ENCODE measurements around the gene CEP97.
"Not testable (repeated sequence)": the region's sequence is repeated elsewhere in the genome, so short reads cannot be mapped to it uniquely, and the experiment has no call there.

CEP97 gene

DNA sequence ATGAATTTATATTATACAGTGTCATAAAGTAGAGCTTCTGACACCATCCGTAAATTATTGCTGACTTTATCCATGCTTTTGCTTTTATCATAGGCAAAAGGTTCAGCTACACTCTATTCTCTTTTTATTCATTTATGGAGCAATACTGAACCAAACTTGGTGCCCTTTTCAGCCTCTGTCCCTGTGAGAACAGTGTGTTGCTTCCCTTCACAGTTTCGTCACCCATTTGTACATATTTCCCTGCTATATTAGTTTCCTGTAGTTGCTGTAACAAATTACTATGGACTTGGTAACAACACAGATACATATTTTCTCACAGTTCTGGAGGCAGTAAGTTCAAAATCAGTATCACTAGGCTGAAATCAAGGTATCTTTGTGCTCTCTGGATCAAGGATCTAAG, 35.1 kb upstream of the CEP97 start:
- H3K9me3 ChIP-seq: no peaks in the 10 kb centered on the region
- peaks cover 17% of the 10 kb centered on the region for H3K36me3 ChIP-seq
- no peak overlapping the region for H3K4me3 ChIP-seq (ENCODE audit: low read depth, low read length)
- no peak for DNase-seq
- TF ChIP-seq, protein P1, sequence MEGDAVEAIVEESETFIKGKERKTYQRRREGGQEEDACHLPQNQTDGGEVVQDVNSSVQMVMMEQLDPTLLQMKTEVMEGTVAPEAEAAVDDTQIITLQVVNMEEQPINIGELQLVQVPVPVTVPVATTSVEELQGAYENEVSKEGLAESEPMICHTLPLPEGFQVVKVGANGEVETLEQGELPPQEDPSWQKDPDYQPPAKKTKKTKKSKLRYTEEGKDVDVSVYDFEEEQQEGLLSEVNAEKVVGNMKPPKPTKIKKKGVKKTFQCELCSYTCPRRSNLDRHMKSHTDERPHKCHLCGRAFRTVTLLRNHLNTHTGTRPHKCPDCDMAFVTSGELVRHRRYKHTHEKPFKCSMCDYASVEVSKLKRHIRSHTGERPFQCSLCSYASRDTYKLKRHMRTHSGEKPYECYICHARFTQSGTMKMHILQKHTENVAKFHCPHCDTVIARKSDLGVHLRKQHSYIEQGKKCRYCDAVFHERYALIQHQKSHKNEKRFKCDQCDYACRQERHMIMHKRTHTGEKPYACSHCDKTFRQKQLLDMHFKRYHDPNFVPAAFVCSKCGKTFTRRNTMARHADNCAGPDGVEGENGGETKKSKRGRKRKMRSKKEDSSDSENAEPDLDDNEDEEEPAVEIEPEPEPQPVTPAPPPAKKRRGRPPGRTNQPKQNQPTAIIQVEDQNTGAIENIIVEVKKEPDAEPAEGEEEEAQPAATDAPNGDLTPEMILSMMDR (IDR thresholded peaks at IDR 0.05; ENCODE audit: low read depth, low read length): no peak
- no peaks in the 10 kb centered on the region for H3K27me3 ChIP-seq
- H3K4me1 ChIP-seq: no peaks in the 10 kb centered on the region

DNA sequence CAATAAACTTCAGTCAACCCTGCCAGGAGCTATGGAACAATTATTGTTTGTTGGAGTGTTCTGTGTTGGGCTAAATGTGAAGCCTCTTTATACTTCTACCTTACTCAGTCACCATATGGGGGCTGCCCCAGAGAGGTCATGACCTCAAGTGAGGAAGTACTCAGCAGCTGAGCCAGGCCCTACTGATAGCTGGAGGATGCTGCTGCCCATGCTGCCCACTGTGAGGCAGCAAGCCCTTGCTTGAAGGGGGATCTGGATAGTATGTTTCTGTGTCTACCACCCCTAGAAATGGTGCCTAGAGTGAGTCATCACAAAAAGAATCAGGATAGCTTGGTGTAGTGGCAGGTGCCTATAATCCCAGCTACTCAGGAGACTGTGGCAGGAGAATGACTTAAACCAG, 33.4 kb upstream of the CEP97 start:
- no peaks in the 10 kb centered on the region for H3K4me1 ChIP-seq
- no peaks in the 10 kb centered on the region for H3K9me3 ChIP-seq
- TF ChIP-seq, protein P1 (IDR thresholded peaks at IDR 0.05; ENCODE audit: low read depth, low read length): no peak
- no peak overlapping the region for H3K4me3 ChIP-seq (ENCODE audit: low read depth, low read length)
- no peak for DNase-seq
- no peaks in the 10 kb centered on the region for H3K27me3 ChIP-seq
- H3K36me3 ChIP-seq: peaks cover 2% of the 10 kb centered on the region

DNA sequence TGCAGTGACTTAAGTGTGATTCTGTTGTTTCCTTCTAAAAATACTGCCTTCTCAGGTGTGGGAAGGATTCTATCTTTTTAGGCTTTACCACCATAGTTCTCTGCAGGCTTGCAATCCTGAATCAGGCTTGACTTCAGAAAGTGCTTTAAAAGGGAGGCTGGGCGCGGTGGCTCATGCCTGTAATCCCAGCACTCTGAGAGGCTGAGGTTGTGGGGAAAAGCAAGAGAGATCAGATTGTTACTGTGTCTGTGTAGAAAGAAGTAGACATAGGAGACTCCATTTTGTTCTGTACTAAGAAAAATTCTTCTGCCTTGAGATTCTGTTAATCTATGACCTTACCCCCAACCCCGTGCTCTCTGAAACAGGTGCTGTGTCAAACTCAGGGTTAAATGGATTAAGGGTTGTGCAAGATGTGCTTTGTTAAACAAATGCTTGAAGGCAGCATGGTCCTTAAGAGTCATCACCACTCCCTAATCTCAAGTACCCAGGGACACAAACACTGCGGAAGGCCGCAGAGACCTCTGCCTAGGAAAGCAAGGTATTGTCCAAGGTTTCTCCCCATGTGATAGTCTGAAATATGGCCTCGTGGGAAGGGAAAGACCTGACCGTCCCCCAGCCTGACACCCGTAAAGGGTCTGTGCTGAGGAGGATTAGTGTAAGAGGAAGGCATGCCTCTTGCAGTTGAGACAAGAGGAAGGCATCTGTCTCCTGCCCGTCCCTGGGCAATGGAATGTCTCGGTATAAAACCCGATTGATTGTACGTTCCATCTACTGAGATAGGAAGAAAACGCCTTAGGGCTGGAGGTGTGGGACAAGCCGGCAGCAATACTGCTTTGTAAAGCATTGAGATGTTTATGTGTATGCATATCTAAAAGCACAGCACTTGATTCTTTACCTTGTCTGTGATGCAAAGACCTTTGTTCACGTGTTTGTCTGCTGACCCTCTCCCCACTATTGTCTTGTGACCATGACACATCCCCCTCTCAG, 32.4 kb upstream of the CEP97 start:
- H3K4me3 ChIP-seq (ENCODE audit: low read depth, low read length); DNase-seq; H3K27me3 ChIP-seq: not testable (repeated sequence)

DNA sequence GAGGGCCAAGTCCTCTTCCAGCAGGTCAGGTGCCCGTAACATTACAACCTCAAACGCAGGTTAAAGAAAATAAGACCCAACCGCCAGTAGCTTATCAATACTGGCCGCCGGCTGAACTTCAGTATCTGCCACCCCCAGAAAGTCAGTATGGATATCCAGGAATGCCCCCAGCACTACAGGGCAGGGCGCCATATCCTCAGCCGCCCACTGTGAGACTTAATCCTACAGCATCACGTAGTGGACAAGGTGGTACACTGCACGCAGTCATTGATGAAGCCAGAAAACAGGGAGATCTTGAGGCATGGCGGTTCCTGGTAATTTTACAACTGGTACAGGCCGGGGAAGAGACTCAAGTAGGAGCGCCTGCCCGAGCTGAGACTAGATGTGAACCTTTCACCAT, 30.9 kb upstream of the CEP97 start:
- H3K36me3 ChIP-seq; H3K4me1 ChIP-seq; H3K27me3 ChIP-seq; H3K9me3 ChIP-seq; H3K4me3 ChIP-seq (ENCODE audit: low read depth, low read length): not testable (repeated sequence)
- peak; percentile 69 for DNase-seq
- TF ChIP-seq, protein P1 (IDR thresholded peaks at IDR 0.05; ENCODE audit: low read depth, low read length): peak; percentile 61

More for the DNA sequence above, 32.4 kb upstream of the CEP97 start:
- not testable (repeated sequence) for H3K36me3 ChIP-seq, H3K4me1 ChIP-seq, H3K9me3 ChIP-seq

DNA sequence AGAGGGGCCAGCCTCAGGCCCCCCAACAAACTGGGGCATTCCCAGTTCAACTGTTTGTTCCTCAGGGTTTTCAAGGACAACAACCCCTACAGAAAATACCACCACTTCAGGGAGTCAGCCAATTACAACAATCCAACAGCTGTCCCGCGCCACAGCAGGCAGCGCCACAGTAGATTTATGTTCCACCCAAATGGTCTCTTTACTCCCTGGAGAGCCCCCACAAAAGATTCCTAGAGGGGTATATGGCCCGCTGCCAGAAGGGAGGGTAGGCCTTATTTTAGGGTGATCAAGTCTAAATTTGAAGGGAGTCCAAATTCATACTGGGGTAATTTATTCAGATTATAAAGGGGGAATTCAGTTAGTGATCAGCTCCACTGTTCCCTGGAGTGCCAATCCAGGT, 29.6 kb upstream of the CEP97 start:
- not testable (repeated sequence) for H3K36me3 ChIP-seq; H3K4me3 ChIP-seq (ENCODE audit: low read depth, low read length); H3K27me3 ChIP-seq

DNA sequence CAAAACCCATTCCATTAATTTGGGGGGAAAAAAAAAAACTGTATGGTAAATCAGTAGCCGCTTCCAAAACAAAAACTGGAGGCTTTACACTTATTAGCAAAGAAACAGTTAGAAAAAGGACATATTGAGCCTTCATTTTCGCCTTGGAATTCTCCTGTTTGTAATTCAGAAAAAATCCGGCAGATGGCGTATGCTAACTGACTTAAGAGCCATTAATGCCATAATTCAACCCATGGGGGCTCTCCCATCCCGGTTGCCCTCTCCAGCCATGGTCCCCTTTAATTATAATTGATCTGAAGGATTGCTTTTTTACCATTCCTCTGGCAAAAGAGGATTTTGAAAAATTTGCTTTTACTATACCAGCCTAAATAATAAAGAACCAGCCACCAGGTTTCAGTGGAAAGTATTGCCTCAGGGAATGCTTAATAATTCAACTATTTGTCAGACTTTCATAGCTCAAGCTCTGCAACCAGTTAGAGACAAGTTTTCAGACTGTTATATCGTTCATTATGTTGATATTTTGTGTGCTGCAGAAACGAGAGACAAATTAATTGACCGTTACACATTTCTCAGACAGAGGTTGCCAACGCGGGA, 28.5 kb upstream of the CEP97 start:
- H3K4me1 ChIP-seq: peaks cover 3% of the 10 kb centered on the region; the same call in 1 of the 2 replicates
- DNase-seq: peak; percentile 50
- TF ChIP-seq, protein P1 (IDR thresholded peaks at IDR 0.05; ENCODE audit: low read depth, low read length): peak; percentile 71
- no peaks in the 10 kb centered on the region for H3K27me3 ChIP-seq
- H3K36me3 ChIP-seq: no peaks in the 10 kb centered on the region
- H3K4me3 ChIP-seq (ENCODE audit: low read depth, low read length): peak overlapping the region; percentile 24
- H3K9me3 ChIP-seq: no peaks in the 10 kb centered on the region

More for the DNA sequence above, 29.6 kb upstream of the CEP97 start:
- not testable (repeated sequence) for DNase-seq, H3K9me3 ChIP-seq, H3K4me1 ChIP-seq

Measured in BE2C (cell line).